Ishikawa (cell line): ENCODE data around the gene DGKI.

Experiments used
- CEBPB ChIP-seq: IDR thresholded peaks from 2 replicates; pipeline ENCODE4 v1.6.1; 2012
- CREB1 ChIP-seq: IDR thresholded peaks from 2 replicates; pipeline ENCODE4 v1.6.1; 2012; ENCODE audit warnings: low read depth
- EGR1 ChIP-seq: IDR thresholded peaks from 2 replicates; pipeline ENCODE4 v1.6.1; 2012
- EP300 ChIP-seq: IDR thresholded peaks from 2 replicates; pipeline ENCODE4 v1.6.1; 2012; ENCODE audit warnings: borderline replicate concordance
- TAF1 ChIP-seq: IDR thresholded peaks from 2 replicates; pipeline ENCODE4 v1.6.1; 2012; ENCODE audit warnings: low read depth, mild to moderate bottlenecking
- TEAD4 ChIP-seq: IDR thresholded peaks from 2 replicates; pipeline ENCODE4 v1.6.1; 2012
- TF ChIP-seq, protein P1 (sequence below): IDR thresholded peaks from 2 replicates; pipeline ENCODE4 v1.6.1; 2012
- TF ChIP-seq, protein P2 (sequence below): IDR thresholded peaks from 2 replicates; pipeline ENCODE4 v1.6.1; 2012; ENCODE audit warnings: low read depth, mild to moderate bottlenecking

DNA sequence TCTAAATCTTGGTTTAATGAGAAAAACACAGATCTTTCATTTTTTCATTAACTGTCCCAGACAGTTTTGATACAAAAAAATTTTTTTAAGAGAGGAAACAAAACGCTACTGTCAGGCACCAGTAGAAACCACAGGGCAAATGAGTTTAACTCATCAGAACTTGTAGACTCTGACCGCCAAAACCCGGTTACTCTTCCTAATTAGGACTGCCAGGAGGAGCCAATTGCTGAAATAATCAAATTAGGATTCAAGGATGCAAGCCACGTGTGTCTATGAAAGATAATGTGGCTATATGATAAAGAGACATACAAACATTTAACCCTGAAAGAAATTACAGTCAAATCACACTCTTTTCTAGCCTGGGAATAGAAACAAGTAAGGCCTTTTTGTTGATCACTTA, 154.4 kb downstream of the DGKI start:
- TF ChIP-seq CREB1 (no peak), EP300 (no peak), TEAD4 (no peak), CEBPB (no peak), EGR1 (no peak), TAF1 (no peak)
- TF ChIP-seq, protein P1, sequence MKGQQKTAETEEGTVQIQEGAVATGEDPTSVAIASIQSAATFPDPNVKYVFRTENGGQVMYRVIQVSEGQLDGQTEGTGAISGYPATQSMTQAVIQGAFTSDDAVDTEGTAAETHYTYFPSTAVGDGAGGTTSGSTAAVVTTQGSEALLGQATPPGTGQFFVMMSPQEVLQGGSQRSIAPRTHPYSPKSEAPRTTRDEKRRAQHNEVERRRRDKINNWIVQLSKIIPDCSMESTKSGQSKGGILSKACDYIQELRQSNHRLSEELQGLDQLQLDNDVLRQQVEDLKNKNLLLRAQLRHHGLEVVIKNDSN, result no peak
- TF ChIP-seq, protein P2, sequence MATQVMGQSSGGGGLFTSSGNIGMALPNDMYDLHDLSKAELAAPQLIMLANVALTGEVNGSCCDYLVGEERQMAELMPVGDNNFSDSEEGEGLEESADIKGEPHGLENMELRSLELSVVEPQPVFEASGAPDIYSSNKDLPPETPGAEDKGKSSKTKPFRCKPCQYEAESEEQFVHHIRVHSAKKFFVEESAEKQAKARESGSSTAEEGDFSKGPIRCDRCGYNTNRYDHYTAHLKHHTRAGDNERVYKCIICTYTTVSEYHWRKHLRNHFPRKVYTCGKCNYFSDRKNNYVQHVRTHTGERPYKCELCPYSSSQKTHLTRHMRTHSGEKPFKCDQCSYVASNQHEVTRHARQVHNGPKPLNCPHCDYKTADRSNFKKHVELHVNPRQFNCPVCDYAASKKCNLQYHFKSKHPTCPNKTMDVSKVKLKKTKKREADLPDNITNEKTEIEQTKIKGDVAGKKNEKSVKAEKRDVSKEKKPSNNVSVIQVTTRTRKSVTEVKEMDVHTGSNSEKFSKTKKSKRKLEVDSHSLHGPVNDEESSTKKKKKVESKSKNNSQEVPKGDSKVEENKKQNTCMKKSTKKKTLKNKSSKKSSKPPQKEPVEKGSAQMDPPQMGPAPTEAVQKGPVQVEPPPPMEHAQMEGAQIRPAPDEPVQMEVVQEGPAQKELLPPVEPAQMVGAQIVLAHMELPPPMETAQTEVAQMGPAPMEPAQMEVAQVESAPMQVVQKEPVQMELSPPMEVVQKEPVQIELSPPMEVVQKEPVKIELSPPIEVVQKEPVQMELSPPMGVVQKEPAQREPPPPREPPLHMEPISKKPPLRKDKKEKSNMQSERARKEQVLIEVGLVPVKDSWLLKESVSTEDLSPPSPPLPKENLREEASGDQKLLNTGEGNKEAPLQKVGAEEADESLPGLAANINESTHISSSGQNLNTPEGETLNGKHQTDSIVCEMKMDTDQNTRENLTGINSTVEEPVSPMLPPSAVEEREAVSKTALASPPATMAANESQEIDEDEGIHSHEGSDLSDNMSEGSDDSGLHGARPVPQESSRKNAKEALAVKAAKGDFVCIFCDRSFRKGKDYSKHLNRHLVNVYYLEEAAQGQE, result no peak
